ENCODE results near the gene ING4.

GRCh38 chr12:6644903-6645302 lies 18.0 kb downstream of the ING4 start:
- TF ChIP-seq CTCF (IDR thresholded peaks at IDR 0.05) (peak in 1 of 4 experiments; percentile 46), EP300 (IDR thresholded peaks at IDR 0.05) (no peak)
